Measurements from ENCODE around the gene ACSF3.

ACSF3 gene

GRCh38 chr16:89094880-89095258 lies 1.2 kb downstream of the ACSF3 start:
- DNase-seq (ENCODE audit: low read depth in 2 of 2) = no peak

- DNase-seq (ENCODE audit: low read depth in 2 of 2) = no peak
These were observed 1.9 kb downstream of the ACSF3 start for GRCh38 chr16:89095491-89095951.

- DNase-seq (ENCODE audit: low read depth in 2 of 2) = no peak
These were observed 2.5 kb downstream of the ACSF3 start for GRCh38 chr16:89096042-89096717.

GRCh38 chr16:89096768-89097391 lies 3.2 kb downstream of the ACSF3 start:
- peak; percentile 38 to 69 for DNase-seq (ENCODE audit: low read depth in 2 of 2)

GRCh38 chr16:89097392-89097772 lies 3.7 kb downstream of the ACSF3 start:
- peak in 1 of 2 donors; percentile 22 for DNase-seq (ENCODE audit: low read depth in 2 of 2)

- DNase-seq (ENCODE audit: low read depth in 2 of 2) = no peak
These were observed 5.2 kb downstream of the ACSF3 start for GRCh38 chr16:89098767-89099430.

- no peak for DNase-seq (ENCODE audit: low read depth in 2 of 2)
These were observed 6.3 kb downstream of the ACSF3 start for GRCh38 chr16:89099905-89100304.

- no peak for DNase-seq (ENCODE audit: low read depth in 2 of 2)
These were observed 7.1 kb downstream of the ACSF3 start for GRCh38 chr16:89100601-89101302.

GRCh38 chr16:89101303-89102040 lies 7.8 kb downstream of the ACSF3 start:
- DNase-seq (ENCODE audit: low read depth in 2 of 2) = no peak

GRCh38 chr16:89102041-89102471 lies 8.4 kb downstream of the ACSF3 start:
- DNase-seq (ENCODE audit: low read depth in 2 of 2) = no peak

GRCh38 chr16:89102481-89103073 lies 8.9 kb downstream of the ACSF3 start:
- DNase-seq (ENCODE audit: low read depth in 2 of 2) = no peak

GRCh38 chr16:89103156-89103555 lies 9.5 kb downstream of the ACSF3 start:
- DNase-seq (ENCODE audit: low read depth in 2 of 2) = no peak

GRCh38 chr16:89103781-89104180 lies 10.1 kb downstream of the ACSF3 start:
- no peak for DNase-seq (ENCODE audit: low read depth in 2 of 2)

- no peak for DNase-seq (ENCODE audit: low read depth in 2 of 2)
These were observed 10.7 kb downstream of the ACSF3 start for GRCh38 chr16:89104303-89104702.

GRCh38 chr16:89104930-89105571 lies 11.4 kb downstream of the ACSF3 start:
- no peak for DNase-seq (ENCODE audit: low read depth in 2 of 2)

GRCh38 chr16:89105599-89106151 lies 12.0 kb downstream of the ACSF3 start:
- no peak for DNase-seq (ENCODE audit: low read depth in 2 of 2)

GRCh38 chr16:89106533-89107202 lies 13.0 kb downstream of the ACSF3 start:
- no peak for DNase-seq (ENCODE audit: low read depth in 2 of 2)

GRCh38 chr16:89107203-89107582 lies 13.5 kb downstream of the ACSF3 start:
- no peak for DNase-seq (ENCODE audit: low read depth in 2 of 2)

GRCh38 chr16:89108416-89108815 lies 14.8 kb downstream of the ACSF3 start:
- no peak for DNase-seq (ENCODE audit: low read depth in 2 of 2)

- DNase-seq (ENCODE audit: low read depth in 2 of 2) = no peak
These were observed 17.0 kb downstream of the ACSF3 start for GRCh38 chr16:89110641-89111040.

Measured in stimulated activated CD4-positive, alpha-beta T cell treated with anti-CD3 and anti-CD28 coated beads, Interleukin-1b, Interleukin-23, amount 100 ng/mL, for 4 hours (primary cell).